HG03342 (cell line): ENCODE measurements around the gene RAB8B.
A peak's percentile ranks its signal among the peaks of the same experiment; 100 is the strongest.

Source experiments
- ATAC-seq: cut with Tn5 transposase; IDR thresholded peaks from one replicate; pipeline ENCODE4 v1.9.1; 2021; ENCODE audit warnings: mild to moderate bottlenecking, moderate library complexity; ENCODE audit not compliant: unreplicated experiment

Gene RAB8B

DNA sequence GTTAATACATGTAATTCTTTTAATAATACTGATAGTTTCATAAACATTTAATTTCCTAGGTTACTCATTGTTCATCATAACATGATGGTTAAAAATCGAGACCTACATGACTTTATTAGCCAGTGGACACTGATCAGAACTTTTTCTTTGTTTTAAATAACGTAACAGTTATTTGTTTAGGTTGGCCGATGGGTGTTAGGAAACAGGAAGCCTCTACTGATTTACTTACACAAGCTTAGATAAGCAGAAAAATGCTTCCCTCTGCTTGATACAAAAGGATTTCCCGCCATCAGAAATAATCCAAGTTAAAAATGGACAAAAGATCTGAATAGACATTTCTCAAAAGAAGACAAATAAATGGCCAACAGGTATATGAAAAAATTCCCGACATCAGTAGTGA lies 71.4 kb downstream of the RAB8B start:
- ATAC-seq, result no peak

DNA sequence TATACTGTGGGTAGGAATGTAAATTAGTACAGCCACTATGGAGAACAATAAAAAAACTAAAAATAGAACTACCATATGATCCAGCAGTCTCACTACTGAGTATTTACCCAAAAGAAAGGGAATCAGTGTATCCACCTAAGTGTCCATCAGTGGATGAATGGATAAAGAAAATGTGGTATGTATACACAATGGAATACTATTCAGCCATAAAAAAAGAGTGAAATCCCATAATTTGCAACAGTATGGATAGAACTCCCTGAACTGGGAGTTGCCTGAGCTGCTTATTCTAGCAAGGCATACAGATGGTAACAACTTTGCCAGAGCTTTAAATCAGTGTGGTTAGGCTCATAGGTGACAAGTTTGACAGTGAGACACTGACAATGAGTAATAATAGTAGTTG lies 71.9 kb downstream of the RAB8B start:
- ATAC-seq, result no peak

DNA sequence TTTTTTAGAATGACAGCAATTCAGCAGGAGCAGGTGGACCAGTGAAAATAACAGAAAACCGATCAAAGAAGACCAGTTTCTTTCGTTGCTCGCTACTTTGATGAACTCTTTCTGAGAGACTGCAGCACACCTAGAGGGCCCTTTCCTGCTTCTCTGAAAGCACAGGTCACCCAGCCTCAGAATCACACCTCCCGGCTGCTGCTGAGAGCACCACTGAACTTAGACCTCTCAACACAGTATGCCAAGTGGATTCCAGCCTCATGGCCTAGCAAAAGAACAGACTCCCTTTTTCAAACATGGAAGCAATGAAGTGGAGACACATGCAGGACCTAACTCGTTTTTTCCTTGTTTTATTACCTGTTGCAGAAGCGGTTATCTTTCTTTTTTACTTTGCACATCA lies 74.1 kb downstream of the RAB8B start:
- no peak for ATAC-seq

DNA sequence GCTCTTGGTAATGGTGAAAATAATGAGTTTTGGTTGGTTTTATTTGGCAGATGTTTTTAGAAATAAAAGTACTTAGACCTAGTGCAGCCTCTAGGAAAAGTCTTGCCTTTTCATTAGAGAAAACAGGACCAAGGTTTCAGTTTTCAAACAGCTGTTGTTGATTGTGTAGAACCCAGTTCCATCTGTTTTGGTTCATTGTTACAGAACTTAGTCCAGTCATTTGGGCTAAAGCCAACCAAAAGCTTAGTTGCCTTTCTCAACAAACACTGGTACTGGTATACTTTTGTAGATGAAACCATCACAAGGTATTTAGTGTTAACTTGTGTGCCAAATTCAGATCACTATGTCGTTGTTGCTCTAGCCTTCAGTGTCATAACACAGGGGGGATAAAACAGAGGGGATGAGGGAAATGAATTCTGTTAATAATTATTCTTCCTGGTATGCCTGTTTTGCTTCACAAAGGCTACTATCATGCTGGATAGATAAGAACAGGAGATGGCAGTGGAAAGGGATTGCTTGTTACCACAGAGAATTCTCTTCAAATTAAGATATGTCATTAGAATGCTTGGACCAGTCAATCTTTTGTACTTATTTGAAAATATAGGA lies 75.4 kb downstream of the RAB8B start:
- ATAC-seq, result no peak

DNA sequence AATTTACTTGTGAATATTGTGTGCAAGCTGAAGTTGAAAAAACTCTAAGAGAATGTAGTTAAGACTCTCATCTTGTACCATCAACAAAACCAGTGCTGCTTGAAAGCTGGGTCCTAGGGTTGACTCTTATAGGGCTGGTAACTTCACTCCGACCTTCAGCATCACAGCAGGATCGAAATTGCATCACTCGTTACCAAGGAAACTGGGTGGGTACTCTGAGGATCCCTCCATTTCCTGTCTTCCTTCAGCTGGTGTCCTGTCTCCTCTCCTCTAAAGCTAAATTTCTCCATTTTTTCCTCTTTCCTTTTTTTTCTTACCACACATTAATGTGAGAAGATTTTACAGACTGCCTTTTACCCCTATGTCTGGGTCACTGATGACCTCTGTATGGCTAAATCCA lies 85.0 kb downstream of the RAB8B start:
- ATAC-seq, result no peak

DNA sequence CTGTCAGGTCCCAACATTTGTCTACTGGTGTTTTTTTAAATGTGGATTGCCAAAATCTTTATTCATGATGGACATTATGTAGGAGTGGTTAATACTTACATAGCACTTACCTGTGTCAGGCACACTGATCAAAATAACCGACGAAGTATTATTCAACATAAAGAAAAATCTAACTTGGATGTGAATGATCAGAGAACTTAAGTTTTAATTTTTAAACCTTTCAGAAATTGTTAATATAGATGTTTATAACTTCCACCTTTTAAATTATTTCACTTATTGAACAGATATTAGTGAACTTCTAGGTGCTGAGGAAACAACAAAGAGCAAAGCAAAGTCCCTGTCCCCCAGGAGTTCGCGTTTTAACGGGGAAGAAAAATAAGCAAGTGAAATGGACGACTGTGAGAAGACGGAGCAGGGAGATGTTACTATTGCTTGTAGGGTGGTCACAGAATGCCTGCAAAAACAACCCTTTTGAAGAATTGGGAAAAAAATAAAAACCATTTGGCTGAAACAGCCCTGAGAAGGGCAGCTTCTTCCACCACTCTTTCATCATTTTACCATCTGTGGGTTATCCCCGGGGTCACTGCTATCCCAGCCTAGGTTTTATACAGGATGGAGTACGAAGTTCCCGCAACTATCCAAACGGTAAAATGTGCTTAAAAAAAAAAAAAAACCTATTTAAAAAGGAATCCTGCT lies 87.1 kb downstream of the RAB8B start:
- peak; percentile 6 for ATAC-seq

DNA sequence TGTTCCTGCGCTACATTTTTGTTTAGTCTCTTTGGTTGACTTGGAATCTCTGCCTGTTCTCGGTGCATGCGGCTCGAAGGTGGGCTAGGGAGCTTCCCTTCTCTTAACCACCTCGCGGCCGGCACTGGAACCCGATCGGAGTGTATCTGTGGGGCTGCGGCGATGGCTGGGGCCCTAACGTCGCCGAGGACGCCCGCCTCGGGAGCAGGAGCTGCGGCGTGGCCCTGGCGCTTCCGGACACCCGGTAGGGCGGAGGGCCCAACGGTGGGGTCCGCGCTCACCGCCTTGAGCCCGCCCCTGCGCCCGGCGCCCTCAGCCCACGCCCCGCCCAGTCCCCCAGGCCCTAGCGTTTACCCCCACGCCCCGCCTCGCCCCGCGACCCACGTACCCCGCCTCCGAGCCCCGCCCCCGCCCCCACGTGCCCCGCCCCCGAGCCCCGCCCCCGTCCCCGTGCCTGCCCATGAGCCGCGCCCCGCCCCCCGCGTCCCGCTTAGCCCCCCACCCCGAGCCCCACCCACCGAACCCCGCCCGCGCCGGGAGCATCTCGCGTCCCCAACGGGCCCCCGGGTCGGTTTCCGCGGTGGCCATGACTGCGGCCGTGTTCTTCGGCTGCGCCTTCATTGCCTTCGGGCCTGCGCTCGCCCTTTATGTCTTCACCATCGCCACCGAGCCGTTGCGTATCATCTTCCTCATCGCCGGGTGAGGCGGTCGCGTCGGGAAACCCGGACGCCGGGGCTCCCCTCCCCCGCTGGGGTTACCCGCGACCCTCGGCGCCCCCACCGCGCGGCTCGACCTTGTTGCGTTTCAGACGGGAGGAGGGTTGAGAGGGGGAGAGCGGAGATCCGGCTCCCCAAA lies 87.9 kb downstream of the RAB8B start, which contains the start of gene APH1B:
TSS of gene APH1B (plus strand) at position 568 of the 855 bp plus-strand sequence. CDS start at position 587, 19 bp downstream.
- ATAC-seq, result peak; percentile 74

DNA sequence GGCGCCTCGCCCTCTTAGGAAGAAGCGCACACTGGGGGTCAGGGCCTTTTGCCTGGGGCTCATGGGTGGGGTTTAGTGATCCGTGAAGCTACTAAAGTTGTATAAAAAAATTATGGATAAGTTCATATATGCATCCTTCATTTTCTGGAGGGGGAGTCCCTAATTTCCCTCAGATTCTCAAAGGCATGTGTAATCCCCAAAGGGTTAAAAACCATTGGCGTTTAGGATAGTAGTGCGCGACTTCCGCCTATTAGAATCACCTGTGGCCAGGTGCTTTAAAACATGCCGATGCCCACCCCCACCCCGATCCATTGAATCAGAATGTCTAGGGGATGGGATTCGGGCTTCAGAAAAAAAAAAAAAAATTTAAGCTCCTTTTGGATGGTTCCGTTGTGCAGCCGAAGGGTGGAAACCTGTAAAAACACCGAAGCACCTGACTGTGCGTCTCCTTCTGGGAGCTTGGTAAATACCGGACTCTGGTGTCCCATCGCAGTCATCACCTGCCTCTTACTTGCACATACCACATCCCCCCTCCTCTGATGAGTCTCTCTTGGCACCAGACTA lies 88.6 kb downstream of the RAB8B start:
- ATAC-seq, result no peak

DNA sequence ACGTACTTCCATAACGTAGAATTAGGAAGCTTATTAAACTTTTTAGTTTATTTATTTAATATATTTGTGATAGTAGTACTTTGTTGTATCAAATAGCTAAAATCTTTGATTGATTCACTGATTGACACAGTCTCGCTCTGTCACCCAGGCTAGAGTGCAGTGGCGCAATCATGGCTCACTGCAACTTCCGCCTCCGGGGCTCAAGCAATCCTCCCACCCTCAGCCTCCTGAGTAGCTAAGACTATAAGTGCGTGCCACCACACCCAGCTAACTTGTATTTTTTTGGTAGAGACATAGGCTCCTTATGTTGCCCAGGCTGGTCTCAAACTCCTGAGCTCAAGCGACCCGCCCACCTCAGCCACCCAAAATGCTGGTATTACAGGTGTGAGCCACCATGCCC lies 93.7 kb downstream of the RAB8B start:
- ATAC-seq, result no peak

DNA sequence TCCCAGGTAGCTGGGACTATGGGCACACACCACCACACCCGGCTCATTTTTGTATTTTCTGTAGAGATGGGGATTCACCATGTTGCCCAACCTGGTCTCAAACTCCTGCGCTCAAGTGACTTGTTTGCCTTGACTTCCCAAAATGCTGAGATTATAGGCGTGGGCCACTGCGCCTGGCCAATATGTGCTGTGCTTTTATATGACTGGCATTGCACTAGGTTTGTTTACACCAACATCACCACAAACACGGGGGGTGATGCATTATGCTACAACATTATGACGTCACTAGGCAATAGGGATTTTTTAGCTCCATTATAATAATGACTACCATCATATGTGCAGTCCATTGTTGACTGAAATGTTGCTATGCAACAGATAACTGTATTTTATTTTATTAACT lies 94.9 kb downstream of the RAB8B start:
- ATAC-seq, result no peak

DNA sequence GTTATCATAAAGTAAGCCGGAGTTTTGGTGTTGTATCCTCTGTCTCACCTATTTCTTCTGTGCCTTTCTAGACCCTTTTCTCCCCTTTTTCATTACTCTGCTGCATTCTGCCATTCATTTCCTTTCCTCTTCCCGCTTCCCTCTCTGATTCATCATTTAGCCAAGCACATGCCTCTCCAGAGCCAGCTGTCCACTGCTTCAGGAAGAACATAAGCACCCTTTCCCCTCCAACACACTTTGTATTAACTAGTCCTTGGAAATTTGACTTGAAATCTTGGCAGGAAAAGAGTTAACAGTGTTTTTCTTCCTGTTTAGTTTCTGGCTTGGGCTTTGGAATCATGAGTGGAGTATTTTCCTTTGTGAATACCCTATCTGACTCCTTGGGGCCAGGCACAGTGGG lies 97.7 kb downstream of the RAB8B start:
- no peak for ATAC-seq

DNA sequence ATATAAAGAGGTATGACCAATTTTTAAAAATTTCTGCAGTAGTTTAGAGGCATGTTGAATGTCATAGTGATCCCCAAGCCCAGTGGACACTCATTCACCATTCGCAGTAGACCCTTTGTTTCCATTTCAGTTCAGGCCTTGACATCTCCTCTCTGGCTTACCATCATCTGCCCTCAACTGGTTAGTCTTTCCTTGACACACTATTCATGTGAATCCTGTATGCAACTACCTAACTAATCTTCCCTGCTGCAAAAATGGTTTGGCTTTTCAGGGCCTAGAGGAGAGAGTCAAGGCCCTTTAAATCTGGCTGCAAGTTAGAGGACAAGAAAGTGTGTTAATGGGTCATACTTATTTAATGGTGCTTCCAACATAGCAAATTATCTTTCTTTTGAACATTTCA lies 98.9 kb downstream of the RAB8B start:
- no peak for ATAC-seq

DNA sequence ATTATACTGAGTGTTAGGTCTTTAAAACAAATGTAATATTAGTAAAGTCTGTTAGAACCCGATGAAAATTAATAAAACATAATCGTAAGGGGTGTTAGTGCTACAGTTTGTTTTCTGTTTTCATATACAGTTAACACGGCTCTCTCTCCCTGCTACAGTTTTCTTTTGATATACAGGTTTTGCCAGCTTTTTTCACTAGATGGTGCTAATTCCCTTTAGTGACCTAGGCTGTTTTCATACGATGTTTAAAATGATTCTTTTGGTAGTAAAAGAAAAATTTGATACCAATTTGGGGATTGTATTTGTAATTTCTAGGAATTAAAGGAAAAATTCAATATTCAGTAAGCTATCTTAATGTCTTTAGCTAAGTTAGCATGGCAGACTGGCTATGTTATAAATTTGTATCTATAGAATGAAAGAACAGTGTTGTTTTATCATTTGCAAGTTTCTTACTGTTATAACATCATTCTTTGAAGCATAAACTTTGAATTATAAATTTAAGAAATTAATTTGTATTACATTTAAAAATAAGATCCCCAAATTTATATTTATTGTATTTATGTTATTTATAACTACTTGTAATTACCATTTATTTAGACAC lies 99.5 kb downstream of the RAB8B start:
- ATAC-seq, result no peak

DNA sequence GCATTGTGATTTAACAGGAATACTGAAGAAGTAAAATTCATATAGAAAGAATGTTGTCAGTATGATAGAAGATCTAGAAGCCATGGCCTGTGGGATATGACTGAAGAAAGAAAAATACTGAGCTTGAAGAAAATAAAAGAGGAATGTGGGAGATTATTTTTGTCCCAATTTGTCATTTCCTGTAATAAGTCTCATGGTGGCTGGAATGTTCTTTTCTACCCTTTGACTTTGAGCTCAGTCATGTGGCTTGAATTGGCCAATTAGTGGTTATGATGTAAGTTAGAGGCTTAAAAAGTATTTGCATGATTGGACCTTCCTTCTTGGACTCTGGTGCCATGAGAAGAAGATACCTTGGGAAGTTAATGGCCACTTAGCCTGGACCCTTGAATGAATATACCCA lies 102.1 kb downstream of the RAB8B start:
- no peak for ATAC-seq

DNA sequence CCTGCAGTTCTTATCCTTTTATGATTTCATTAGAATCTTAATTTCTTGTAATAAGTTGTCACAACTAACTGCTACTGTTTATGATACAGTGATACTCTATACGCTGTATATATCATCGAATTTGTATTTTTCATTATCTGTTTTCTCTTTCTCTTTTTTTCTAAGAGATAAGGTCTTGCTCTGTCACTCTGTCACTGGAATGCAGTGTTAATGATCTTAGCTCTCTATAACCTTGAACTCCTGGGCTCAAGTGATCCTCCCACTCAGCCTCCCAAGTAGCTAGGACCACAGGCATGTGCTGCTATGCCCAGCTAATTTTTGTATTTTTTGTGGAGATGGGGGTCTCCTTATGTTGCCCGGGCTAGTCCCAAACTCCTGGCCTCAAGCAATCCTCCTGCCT lies 102.8 kb downstream of the RAB8B start:
- ATAC-seq, result no peak

DNA sequence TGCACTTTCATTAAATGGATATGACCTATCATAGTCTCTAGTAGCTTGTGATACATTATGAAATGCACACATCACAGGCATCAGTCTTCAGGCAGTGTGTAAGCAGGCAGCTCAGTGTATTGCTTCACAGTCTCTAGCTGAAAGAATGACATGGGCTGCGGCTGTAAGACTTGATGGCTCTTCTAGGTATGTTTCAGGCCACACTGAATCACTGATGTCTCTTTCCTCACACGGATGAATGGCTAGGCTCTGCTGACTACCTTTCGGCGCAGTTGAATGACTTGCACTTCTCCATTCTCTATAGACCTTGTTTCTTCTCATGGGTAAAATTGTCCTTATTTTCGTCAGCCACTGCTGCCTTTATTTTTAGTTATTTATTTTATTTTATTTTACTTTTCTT lies 103.4 kb downstream of the RAB8B start:
- no peak for ATAC-seq

DNA sequence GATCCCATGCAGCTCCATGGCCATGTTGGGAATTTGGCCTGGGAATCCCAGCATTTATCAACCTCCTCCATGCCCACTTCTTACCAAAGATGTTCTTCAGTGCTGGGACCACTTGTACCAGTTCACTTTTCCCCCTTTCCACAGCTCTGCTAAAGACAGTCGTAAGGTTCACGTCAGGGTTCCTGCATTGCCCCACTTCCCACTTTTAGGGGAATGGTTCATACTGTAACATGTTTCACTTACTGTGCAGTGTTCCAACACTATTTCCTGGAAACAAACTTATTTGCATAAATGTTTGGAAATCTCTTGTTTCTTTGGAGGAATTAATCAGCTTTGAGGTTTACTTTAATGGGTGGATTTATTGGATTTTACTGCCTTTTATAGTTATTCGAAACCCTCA lies 105.0 kb downstream of the RAB8B start:
- ATAC-seq, result no peak

DNA sequence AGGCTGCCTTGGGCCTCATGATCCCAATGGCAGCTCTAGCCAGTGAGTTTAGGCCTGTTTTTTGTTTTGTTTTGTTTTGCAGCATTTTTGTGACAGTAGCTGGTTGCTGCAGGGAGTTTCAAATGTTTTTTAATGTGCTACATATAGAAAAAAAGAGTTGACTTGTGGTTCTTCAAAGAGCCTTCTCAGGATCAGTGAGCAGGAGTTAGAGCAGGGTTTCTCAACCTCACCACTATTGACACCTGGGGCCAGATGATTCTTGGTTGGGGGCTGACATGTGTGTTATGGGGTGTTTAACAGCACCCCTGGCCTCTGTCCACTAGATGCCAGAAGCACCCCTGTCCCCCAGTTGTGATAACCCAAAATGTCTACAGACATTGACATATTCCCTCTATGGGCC lies 105.9 kb downstream of the RAB8B start:
- no peak for ATAC-seq

DNA sequence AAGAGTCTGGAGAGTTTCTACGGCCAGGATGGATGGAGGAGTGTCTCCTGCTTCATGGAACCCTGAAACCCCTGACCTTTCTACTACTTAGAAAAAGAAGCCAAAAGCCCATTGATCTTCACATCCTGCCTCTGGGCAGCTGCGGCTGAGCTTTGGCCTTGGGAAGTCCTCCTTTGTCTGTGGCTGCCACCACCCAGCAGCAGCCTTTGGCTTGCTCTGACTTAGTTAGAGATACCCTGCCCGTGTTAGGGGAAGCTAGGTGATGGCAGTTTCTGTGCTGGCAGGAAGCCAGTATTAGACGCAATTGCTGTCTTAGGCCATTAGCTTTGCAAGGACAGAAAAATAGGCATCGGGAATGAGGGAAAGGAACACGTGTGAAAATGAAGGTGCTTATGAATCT lies 106.8 kb downstream of the RAB8B start:
- no peak for ATAC-seq

DNA sequence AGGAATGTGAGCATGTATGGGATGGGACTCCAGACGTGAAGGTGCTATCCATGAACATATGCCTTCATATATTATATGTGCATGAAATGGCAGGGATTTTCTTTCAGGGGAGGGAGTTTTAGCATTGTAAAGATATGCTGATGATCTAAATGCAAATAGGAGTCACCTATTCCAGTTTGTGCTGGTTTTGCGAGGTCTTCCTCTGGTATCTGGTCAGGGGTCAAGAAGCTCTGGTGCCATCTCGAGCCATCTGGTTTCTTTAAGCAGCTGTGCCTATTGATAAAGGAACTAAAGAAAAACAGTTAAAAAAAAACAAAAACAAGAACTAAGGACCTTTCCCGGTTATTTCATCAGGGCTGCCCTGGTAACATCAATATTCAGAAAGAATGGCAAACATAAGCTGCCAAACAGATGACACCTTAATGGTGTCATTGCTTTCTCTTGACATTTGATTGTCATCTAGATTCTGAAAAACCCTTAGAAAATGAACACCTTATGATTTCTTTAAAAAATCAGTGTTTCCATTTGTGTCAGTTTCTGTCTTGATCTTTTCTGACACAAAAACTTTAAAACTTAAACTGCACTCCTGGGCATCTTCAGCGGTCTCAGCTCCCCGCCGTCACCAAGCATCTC lies 110.7 kb downstream of the RAB8B start:
- ATAC-seq, result no peak

DNA sequence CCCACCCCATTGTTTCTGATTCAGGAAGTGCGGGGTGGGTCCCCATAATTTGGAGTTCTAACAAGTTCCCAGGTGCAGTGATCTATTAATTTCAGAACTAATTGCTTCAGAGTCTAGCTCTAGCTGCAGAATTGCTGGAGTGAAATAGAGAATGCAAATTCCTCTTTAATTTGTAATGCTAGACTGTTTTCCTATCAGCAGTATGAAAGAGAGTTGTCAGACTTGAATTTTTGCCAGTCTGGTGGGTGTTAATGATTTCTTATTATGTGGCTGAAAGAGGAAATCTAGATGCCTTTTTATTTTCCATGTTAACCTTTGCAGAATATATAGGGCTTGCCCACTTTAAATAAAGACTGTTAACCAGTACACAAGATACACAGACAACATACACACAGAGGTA lies 111.7 kb downstream of the RAB8B start:
- no peak for ATAC-seq
